ENCODE data around the gene LRCH1.

DNA sequence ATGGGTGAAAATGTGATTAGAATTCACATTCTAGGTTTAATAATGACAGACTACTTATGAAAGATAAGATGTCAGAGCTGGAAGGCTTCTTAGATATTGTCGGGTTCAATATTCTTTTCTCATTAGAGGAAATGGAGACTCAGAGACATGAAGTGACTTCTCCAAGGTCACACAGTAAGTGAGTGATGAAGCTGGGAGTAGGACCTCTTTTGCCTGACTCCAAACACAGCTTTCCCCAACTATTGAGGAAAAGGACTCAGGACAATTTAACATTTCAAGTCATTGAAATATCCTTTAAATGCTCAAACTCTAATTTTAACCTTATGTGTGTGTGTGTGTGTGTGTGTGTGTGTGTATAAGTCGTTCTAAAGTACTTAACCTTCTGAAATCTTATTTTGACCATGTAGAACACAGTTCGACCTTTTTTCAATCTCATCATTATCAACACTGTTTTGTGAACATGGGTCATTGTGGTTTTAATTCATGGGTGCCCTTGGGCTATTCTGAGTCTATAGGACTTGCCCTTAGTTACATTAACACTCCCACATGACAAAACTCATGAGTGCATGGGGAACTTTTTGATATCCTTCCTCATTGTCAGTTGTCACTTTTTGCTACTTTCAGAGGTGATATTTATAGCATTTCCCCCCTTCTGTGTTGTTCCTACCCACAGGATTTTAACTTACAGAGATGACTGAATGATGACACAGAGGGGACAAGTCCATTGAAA, 53.0 kb downstream of the LRCH1 start:
- TF ChIP-seq, protein P1, sequence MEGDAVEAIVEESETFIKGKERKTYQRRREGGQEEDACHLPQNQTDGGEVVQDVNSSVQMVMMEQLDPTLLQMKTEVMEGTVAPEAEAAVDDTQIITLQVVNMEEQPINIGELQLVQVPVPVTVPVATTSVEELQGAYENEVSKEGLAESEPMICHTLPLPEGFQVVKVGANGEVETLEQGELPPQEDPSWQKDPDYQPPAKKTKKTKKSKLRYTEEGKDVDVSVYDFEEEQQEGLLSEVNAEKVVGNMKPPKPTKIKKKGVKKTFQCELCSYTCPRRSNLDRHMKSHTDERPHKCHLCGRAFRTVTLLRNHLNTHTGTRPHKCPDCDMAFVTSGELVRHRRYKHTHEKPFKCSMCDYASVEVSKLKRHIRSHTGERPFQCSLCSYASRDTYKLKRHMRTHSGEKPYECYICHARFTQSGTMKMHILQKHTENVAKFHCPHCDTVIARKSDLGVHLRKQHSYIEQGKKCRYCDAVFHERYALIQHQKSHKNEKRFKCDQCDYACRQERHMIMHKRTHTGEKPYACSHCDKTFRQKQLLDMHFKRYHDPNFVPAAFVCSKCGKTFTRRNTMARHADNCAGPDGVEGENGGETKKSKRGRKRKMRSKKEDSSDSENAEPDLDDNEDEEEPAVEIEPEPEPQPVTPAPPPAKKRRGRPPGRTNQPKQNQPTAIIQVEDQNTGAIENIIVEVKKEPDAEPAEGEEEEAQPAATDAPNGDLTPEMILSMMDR (IDR thresholded peaks at IDR 0.05) = no peak
- TF ChIP-seq POLR2AphosphoS5 (IDR thresholded peaks at IDR 0.05) = no peak

Data from esophagus muscularis mucosa (tissue), 3 donors.